SW480 (cell line): ENCODE results near the gene MYO18A.
A peak's percentile ranks its signal among the peaks of the same experiment; 100 is the strongest.

Experiments used
- DNase-seq: peaks from one replicate; pipeline ENCODE4 v3.0.0-alpha.2; 2016; ENCODE audit warnings: low spot score

The MYO18A gene

DNA sequence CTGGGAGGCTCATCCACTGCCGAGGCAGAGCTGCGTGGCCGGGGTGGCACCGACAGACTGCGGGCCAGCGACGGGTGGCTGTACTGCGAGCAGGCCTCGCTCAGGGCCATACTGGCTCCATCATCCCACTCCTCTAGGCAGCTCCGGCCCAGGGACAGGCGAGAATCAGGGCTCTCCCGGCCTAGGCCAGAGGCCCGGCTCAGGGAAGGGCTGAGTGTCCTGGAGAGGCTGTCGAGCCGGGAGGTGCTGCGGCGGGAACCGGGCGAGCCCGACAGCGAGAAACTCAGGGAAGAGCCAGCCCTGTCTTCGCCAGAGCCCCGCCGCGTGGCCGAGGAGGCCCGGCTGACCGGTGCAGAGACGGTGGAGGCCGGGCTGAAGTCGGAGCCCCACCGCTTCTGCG lies 99.9 kb downstream of the MYO18A start:
- no peak for DNase-seq

DNA sequence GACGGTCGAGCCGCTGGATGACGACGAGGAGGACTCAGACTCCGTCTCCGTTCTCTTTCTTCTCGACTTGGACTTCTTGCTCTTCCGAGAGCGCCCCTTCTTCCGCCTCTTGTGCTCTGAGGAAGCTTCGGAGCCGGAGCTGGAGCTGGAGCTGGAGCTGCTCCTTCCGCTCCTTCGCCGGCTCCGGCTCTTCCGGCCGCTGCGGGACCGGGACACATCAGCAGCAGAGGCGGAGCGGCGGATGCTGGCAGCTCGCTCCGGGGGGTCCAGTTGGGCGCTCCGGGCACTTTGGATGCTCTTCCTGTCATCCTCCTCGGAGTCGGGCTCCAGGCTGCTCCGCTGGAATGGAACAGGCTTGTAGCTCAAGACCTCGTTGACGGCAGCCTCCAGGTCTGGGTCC lies 100.3 kb downstream of the MYO18A start:
- DNase-seq = no peak

DNA sequence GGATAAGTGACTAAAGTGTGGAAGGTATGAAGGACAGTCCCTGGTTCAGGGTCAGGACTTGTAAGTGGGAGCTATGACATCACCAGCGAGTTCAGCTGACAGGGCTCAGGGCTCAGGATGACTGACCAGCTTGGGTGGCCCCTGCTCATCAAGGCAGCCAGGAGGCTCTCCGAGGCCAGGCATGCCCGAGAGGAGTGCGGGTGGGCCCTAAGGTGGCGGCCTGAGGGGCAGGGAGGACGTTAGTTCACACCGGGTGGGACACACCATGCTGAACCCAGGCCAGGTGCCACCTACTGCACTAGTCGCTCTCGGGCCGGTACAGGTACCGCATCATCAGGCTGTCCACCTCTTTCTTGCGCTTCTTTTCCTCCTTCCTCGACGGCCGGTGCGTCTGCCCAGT lies 100.8 kb downstream of the MYO18A start:
- no peak for DNase-seq

DNA sequence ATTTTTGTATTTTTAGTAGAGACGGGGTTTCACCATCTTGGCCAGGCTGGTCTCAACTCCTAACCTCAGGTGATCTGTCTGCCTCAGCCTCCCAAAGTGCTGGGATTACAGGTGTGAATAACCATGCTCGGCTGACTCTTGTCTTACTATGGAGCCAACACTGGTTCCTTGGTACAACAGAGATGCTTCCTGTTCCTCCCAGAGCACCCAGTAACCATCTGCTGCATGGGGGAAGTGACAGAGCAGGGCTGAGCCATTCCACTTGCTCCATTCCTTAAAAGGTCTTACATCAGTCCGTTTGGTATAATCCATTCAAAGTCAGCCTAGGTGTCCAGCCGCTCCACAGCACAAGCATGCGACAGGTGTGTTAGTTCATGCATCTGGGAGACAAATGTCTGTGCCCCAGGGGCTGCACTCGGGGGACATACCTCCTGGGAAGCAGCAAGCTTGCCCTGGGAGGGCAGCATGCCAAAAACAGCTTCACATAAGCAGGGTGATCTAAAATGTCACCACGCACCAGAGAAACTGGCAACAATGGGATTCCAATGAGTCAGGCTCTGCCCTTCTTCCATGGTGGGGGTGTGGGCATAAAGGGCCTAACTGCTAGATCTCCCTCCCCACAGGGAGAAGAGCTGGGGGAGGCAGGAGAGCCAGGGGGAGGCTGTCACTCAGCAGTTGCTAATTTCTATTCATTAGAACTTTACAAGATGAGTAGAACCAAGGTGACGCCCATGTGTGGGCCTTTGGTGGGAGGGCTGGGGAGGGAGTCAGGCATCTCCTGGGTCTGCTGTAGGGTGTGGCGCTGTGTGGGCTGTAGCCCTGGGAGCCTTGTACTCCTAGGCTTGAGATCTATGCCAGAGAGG lies 101.8 kb downstream of the MYO18A start:
- no peak for DNase-seq

GRCh38 chr17:29077320-29077719 lies 102.9 kb downstream of the MYO18A start:
- no peak for DNase-seq

GRCh38 chr17:29076722-29077121 lies 103.5 kb downstream of the MYO18A start:
- DNase-seq = no peak

DNA sequence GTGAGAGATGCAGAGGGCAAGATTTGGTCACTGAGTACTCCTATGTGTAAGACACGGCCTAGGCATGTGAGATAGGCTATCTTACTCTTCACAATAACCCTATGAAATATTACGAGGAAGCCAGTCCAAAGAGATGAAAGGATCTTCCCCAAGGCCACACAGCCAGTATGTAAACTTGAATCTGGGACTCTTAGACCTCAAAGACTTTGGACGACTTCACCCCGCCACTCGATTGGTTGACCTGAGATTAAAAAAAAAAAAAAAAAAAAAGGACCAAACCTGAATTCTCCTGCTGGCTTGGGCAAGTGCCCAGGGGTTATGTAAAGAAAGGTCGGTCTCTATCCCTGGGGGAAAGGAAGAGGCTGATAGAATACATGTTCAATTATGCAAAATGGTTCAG lies 104.1 kb downstream of the MYO18A start:
- DNase-seq = no peak

DNA sequence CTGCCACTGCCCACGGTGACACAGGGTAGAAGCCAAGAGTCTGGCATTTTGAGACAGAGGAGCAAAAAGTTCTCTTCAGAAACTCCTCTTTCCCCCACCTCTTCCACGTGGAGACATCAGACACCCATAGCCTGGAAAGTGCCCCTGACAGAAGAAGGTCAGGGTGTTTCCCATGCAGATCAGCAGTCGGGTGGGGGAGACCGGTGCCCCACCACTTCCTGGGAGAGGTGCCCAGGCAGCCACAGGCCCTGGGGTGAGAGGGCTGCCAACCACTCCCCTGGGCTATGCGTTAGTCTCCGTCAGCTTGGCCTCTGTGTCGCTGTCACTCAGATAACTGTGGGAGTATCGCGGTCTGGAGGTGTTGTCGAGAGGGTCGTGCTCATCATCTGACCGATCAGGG lies 105.7 kb downstream of the MYO18A start:
- no peak for DNase-seq

- DNase-seq = no peak
Observed at GRCh38 chr17:29073520-29073919, 106.7 kb downstream of the MYO18A start.

DNA sequence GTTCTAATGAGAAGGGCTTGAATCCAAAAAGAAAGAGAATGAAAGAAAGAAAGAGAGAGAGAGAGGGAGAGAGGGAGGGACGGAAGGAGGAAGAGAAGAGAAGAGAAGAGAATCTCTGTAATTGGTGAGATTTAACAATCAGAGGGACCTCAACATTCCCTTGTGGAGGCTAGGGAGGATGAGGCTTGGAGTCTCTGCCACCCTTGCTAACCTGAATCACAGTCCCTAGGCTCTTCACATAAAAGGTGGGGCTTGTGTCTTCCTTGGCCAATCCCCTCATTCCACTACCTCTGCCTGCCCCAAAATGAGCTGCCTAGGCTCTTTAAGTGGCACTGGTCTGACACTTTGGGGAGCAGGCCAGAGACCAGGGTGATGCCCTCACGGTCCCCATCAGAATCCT lies 107.2 kb downstream of the MYO18A start:
- no peak for DNase-seq

DNA sequence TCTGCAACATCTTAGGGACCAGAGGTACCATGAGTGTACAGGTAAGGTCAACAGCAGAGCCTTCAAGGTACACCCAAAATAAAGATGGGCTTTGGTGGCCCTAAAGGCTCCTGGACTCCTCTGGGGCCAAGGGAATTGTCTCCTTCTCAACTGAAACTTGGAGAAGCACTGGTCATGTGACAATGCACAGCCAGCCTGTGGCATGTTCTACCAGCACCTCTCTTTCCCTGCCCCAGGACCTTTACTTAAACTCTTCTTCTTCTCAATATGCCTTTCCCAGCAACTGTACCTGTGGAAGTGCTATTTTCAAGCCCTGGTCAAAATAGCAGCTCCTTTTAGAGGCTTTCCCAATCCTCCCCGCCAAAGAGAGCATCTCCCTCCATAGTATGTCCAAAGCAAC lies 108.9 kb downstream of the MYO18A start:
- DNase-seq = no peak

DNA sequence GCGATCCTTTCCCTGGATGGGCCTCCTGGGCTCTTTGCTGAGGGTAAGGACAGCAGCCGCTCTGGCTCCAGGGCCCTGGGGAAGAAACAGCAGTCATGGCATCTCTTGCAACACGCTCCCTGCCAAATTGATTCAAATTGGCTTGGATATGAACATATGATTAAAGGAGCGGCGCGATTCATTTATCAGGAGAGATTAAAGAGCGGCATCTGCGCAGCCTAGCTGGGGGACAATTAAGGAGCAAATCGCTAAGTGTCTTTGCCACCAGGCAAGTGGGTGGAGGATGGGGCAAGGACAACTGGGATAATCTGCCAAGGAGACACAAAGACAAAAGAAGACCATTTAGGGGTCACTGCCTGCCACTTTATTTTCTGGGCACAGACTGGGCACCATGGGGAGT lies 109.4 kb downstream of the MYO18A start:
- no peak for DNase-seq

- no peak for DNase-seq
Observed at GRCh38 chr17:29070308-29070707, 109.9 kb downstream of the MYO18A start.

GRCh38 chr17:29069526-29070041 lies 110.6 kb downstream of the MYO18A start:
- peak; percentile 47 for DNase-seq

DNA sequence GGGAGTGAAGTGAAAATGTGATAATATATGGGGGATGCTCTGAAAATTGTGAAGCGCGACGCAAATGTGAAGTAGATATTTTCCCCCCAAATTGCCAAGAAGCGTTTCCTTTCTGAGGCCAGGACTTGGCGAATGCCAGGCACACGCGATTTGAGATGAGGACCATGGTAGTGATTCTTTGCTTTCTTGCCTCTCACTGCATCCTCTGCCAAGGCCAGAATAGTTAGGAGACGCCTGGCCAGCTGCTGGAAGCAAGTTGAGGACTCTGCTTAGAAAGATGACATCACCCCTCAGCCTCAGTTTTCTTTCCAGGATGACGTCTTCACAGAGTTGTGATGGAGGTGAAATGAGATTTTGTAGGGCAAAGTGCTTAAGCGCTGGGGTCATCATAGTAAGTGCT lies 111.4 kb downstream of the MYO18A start:
- DNase-seq = no peak

DNA sequence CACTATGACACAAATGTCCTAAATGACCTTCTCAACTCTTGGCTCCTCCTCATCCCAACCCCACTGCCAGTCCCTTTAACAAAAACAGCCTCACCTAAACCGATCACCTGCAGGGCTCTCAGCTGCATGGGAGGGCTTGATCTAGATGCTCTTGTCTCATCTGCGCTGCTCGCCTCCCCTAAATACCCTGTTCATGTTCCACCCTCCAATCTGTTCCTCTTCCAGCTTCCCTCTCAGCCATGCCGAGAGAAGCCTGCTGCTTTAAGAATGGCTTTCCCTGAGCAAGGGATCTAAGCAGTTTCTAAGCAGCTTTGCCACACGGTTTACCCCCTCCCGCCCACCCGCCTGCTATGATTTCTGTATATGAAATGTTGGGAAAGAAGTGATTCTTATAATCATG lies 113.6 kb downstream of the MYO18A start:
- no peak for DNase-seq

GRCh38 chr17:29066047-29066446 lies 114.2 kb downstream of the MYO18A start:
- no peak for DNase-seq

- DNase-seq = no peak
Observed at GRCh38 chr17:29063992-29064391, 116.2 kb downstream of the MYO18A start.

- no peak for DNase-seq
Observed at GRCh38 chr17:29062215-29062614, 118.0 kb downstream of the MYO18A start.

DNA sequence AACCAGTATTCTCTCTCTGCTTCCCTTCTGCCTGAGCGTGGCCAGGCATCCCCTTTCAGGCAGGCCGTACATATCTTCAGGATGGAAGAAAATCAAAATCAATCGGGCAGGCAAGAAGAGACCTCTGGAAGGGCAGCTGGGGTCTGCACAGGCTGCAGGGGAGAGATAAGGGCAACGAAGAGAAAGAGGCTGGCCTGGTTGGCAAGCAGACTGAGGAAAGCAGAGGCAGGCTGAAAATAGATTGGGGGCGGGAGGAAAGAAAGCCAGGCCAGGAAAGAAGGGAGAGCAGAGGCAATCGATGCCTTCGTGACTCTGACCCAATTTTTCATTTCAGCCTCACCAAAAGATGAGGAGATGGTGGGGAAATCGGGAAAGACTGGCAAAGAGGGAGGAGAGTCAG lies 119.2 kb downstream of the MYO18A start:
- no peak for DNase-seq

DNA sequence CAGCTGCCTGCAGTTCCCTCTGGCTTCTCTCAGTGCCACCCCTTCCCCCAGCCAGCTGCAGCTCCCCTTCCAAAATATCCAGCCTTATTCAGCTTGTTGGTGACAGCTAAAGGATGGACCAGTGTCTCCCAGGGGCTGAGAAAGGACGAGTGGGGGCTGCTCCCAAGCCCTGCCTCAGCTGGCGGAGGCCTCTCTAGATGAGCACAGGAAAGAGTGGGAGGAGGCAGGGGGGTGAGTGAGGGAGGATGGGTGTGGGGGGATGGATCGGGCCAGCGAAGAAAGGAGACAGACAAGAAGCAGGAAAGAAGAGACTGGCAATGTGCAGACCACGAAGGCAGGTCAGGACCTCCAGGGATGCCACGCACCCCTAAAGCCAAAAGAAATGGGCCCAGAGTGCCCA lies 119.7 kb downstream of the MYO18A start:
- no peak for DNase-seq

- DNase-seq = peak; percentile 34
Observed at GRCh38 chr17:29059281-29059680, 120.9 kb downstream of the MYO18A start.

- no peak for DNase-seq
Observed at GRCh38 chr17:29058391-29058790, 121.8 kb downstream of the MYO18A start.

DNA sequence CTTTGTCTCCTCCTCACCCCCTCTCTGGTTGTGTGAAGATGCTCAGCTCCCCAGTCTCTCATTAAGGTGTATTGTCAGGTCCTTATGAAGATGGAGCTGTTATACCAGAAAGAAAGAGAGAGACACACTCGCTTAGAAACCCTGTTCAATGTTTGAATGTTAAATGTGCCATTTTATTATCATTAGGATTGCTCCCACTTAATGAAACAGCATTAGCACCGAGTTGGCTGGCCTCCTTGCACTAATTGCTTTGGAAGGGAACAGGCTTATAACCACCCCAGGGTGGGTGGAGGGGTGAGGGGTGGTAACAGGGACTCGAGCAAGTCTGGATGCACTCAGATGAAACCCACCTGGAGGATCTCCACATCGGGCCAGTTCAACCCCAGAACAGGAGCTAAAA lies 122.8 kb downstream of the MYO18A start:
- DNase-seq = no peak
